CD4-positive, alpha-beta T cell (primary cell): Measurements from ENCODE around the gene ALDH8A1. TPM values are rescaled to one million over a fixed set of nuclear protein-coding genes. Genes with fewer than 3 reads are reported as not detected.

ENCODE experiments used
- ATAC-seq: fragments of 200-7000 bp; cut with Tn5 transposase; one replicate; pipeline ENCODE4 v1.10.0; 2022; ENCODE audit warnings: mild to moderate bottlenecking; ENCODE audit not compliant: poor library complexity
- CTCF ChIA-PET: fragments of 350-600 bp; sonication (Branson Sonifier 250); formaldehyde crosslinking; loops from one replicate; lab custom pipeline; 2021; ENCODE audit warnings: antibody characterized with exemption, inconsistent platforms; lab: Charles Lee
- POLR2A ChIA-PET: fragments of 350-600 bp; sonication (Branson Sonifier 250); formaldehyde crosslinking; loops from one replicate; lab custom pipeline; 2021; ENCODE audit warnings: antibody characterized with exemption, inconsistent platforms; lab: Charles Lee
- DNase-seq, 14 experiments: peaks; one replicate each; pipeline ENCODE4 v3.0.0-alpha.2; 2013 to 2020; ENCODE audit warnings: mixed read lengths in 2 of 14
- H3K27ac ChIP-seq, 2 donors: one replicate each; pipeline versions ENCODE4 v1.5.1 to v1.7.0; 2013; ENCODE audit warnings: low read length in 2 of 2, low read depth in 1 of 2, mild to moderate bottlenecking in 1 of 2
- H3K27me3 ChIP-seq, 2 experiments: 1 replicate in 1 of 2; 2 replicates in 1 of 2; pipeline versions ENCODE4 v1.6.1 to v1.7.0; 2013; ENCODE audit warnings: low read length in 2 of 2, control low read depth in 1 of 2, mild to moderate bottlenecking in 1 of 2, moderate library complexity in 1 of 2; ENCODE audit not compliant: insufficient read depth in 2 of 2, control insufficient read depth in 1 of 2
- H3K36me3 ChIP-seq: one replicate; pipeline ENCODE4 v1.6.1; 2013; ENCODE audit warnings: low read length, control low read depth; ENCODE audit not compliant: insufficient read depth
- H3K4me1 ChIP-seq: one replicate; pipeline ENCODE4 v1.6.1; 2013; ENCODE audit warnings: low read length, control low read depth; ENCODE audit not compliant: insufficient read depth
- H3K4me3 ChIP-seq: one replicate; pipeline ENCODE4 v1.5.1; 2013; ENCODE audit warnings: mild to moderate bottlenecking, low read length, moderate library complexity
- H3K9me3 ChIP-seq, 2 experiments: 1 replicate in 1 of 2; 2 replicates in 1 of 2; pipeline versions ENCODE4 v1.6.1 to v1.7.0; 2013; ENCODE audit warnings: low read length in 2 of 2, mild to moderate bottlenecking in 2 of 2, control low read depth in 1 of 2, moderate library complexity in 1 of 2; ENCODE audit not compliant: control insufficient read depth in 1 of 2, insufficient read depth in 1 of 2
- H3K27ac Mint-ChIP-seq: one replicate; pipeline ENCODE4 v1.8.0; 2020; ENCODE audit warnings: mixed read lengths
- H3K27me3 Mint-ChIP-seq: one replicate; pipeline ENCODE4 v1.8.0; 2021; ENCODE audit warnings: mixed read lengths
- H3K36me3 Mint-ChIP-seq: one replicate; pipeline ENCODE4 v1.8.0; 2021; ENCODE audit warnings: low read depth, mixed read lengths
- H3K4me1 Mint-ChIP-seq: one replicate; pipeline ENCODE4 v1.8.0; 2021; ENCODE audit warnings: low read depth, mixed read lengths
- H3K4me3 Mint-ChIP-seq: one replicate; pipeline ENCODE4 v1.8.0; 2020; ENCODE audit warnings: mild to moderate bottlenecking, mixed read lengths
- H3K9me3 Mint-ChIP-seq: one replicate; pipeline ENCODE4 v1.8.0; 2020; ENCODE audit warnings: mixed read lengths
- intact Hi-C, 2 experiments: fragments of 100-400 bp; cut with DNase I in 1 of 2; cut with micrococcal nuclease in 1 of 2; formaldehyde crosslinking; loops; one replicate each; pipeline versions ENCODE4 v1.15.1 to v1.9.0; 2023 to 2025; cut with DNase I, micrococcal nuclease
- total RNA-seq, 174 experiments: library from RNA in 2 of 174; stranded (reverse) in 2 of 174; gene quantifications; one replicate each; pipeline ENCODE4 v1.2.3 and lab custom pipeline; 2021 to 2026
- TF ChIP-seq, protein P1 (sequence below): fragments of 200-600 bp; IDR thresholded peaks from one replicate; pipeline ENCODE4 v1.8.0; 2022; ENCODE audit warnings: antibody characterized with exemption, mild to moderate bottlenecking

Gene ALDH8A1
- total RNA-seq, 2 experiments from 2014 or later, result 1.4 to 1.6 TPM

DNA sequence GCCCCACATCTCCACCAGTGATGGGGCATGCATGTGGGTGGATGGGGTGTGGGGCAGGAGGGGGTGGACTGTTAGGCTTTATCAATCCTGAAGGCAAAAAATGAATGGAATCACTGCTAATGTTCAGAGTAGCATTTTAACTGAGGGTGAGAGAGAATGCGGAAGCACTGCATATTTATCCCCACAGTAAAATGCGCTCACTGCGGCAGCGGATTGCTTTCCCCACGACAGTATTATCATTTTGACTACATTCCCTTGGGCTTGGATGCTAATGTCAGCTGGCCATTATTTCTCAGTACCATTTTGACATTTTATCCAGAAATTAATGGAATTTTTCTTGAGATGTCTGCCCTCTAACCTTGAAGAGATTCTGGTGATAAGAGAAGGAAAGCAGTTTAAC lies 13.4 kb downstream of the ALDH8A1 start:
- no peak overlapping the region for H3K27ac ChIP-seq
- Mint-ChIP-seq H3K27ac (no peak overlapping the region), H3K4me3 (no peak overlapping the region), H3K27me3 (no peaks in the 10 kb centered on the region), H3K4me1 (peaks cover 12% of the 10 kb centered on the region), H3K9me3 (no peaks in the 10 kb centered on the region), H3K36me3 (no peaks in the 10 kb centered on the region)
- intact Hi-C loops, result loop anchor here in 1 of 2 experiments (5.0 kb wide), 1 partner anchor 114 kb away; no protein-coding TSS in a partner anchor
- TF ChIP-seq, protein P1, sequence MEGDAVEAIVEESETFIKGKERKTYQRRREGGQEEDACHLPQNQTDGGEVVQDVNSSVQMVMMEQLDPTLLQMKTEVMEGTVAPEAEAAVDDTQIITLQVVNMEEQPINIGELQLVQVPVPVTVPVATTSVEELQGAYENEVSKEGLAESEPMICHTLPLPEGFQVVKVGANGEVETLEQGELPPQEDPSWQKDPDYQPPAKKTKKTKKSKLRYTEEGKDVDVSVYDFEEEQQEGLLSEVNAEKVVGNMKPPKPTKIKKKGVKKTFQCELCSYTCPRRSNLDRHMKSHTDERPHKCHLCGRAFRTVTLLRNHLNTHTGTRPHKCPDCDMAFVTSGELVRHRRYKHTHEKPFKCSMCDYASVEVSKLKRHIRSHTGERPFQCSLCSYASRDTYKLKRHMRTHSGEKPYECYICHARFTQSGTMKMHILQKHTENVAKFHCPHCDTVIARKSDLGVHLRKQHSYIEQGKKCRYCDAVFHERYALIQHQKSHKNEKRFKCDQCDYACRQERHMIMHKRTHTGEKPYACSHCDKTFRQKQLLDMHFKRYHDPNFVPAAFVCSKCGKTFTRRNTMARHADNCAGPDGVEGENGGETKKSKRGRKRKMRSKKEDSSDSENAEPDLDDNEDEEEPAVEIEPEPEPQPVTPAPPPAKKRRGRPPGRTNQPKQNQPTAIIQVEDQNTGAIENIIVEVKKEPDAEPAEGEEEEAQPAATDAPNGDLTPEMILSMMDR, result no peak
- H3K36me3 ChIP-seq, result no peaks in the 10 kb centered on the region
- no peaks in the 10 kb centered on the region for H3K27me3 ChIP-seq
- DNase-seq, result no peak
- no peaks in the 10 kb centered on the region for H3K9me3 ChIP-seq
- CTCF ChIA-PET, result no interaction called here
- peaks cover 6% of the 10 kb centered on the region for H3K4me1 ChIP-seq
- POLR2A ChIA-PET, result no interaction called here
- H3K4me3 ChIP-seq, result no peak overlapping the region
- no peak for ATAC-seq

DNA sequence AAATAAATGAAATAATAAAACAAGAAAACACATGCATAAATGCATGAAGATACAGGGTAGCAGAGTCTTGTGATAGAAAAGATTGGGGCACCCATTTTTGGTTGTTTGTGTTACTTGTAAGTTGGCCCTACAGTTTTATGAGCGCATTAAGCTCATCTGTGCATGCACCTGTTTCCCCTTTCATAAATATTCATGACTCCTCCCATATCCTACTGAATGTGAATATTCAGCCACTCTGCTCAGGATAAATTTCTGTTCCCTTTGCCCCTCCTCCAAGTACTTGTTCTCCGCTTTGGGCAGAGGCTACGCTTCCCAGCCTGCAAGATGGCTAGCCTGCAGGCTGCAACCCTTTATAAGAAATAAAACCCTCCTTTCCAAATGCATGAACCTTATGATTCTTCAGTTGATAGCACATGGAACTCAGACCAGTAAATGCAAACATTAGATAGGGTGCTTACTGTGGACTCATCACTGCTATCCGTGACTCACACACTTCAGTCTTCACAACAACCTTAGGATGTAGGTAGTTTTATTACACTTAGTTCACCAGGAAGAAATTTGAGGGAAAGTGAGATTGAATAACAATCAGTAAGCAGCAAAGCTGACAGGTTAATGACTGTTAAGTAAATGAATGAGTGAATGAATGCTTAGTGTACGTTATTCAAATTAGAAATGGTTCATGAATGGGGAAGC lies 15.0 kb downstream of the ALDH8A1 start:
- Mint-ChIP-seq H3K4me1 (peaks cover 12% of the 10 kb centered on the region), H3K9me3 (no peaks in the 10 kb centered on the region), H3K27ac (no peak overlapping the region), H3K36me3 (no peaks in the 10 kb centered on the region), H3K4me3 (no peak overlapping the region), H3K27me3 (no peaks in the 10 kb centered on the region)
- no peaks in the 10 kb centered on the region for H3K36me3 ChIP-seq
- no peak overlapping the region for H3K4me3 ChIP-seq
- H3K9me3 ChIP-seq, result no peaks in the 10 kb centered on the region
- DNase-seq (no peak), ATAC-seq (no peak)
- TF ChIP-seq, protein P1, result no peak
- ChIA-PET POLR2A (no interaction called here), CTCF (no interaction called here)
- no peak overlapping the region for H3K27ac ChIP-seq
- intact Hi-C loops, result loop anchor here in 1 of 2 experiments (5.0 kb wide), 1 partner anchor 113 kb away; no protein-coding TSS in a partner anchor
- peaks cover 6% of the 10 kb centered on the region for H3K4me1 ChIP-seq
- no peaks in the 10 kb centered on the region for H3K27me3 ChIP-seq

DNA sequence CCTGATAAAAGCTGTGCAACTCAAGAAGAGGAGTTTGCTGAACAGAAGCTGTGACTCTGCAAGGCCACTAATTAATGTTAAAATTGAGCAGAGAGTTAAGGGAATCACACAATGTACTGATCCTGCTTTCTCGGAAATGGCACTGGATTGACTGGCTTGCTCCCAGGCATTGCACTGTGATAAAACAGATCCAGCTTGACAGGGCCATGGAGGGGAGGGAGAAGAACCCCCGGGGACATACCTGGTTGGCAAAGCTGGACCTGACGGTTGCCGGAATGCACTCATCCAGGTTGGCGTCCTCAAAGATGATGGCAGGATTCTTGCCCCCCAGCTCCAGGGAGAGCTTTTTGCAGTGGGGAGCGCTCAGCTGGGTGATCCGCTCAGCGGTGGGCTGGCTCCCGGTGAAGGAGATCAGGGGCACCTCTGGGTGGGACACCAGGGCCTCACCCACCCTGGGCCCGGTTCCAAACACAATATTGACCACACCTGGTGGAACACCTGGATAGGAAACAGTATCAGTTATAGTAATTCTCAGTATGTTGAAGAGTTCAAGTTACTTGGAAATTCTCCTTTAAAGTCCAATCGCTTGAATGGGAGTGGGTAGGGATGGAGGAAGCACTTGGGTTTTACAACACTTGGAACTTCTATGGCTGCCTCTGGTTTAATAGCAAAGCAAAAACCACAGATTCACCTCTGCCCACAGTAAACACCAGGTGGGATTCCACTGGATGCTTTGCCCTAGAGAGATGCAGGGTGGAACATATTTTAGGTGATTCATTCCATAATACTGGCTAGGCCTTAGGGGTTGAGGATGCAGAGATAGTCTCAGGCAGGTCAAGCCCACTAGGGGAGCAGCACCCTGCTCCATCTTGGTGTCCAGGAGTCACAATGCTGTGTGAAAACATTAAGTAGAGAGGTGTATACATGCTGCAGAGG lies 17.1 kb downstream of the ALDH8A1 start:
- no peak overlapping the region for H3K4me3 ChIP-seq
- H3K36me3 ChIP-seq, result no peaks in the 10 kb centered on the region
- intact Hi-C loops, result no loop called here
- no peak for ATAC-seq
- H3K9me3 ChIP-seq, result no peaks in the 10 kb centered on the region
- TF ChIP-seq, protein P1, result no peak
- ChIA-PET POLR2A (no interaction called here), CTCF (no interaction called here)
- Mint-ChIP-seq H3K4me3 (no peak overlapping the region), H3K4me1 (no peaks in the 10 kb centered on the region), H3K9me3 (no peaks in the 10 kb centered on the region), H3K27me3 (no peaks in the 10 kb centered on the region), H3K27ac (no peak overlapping the region), H3K36me3 (no peaks in the 10 kb centered on the region)
- H3K27me3 ChIP-seq, result no peaks in the 10 kb centered on the region
- no peak overlapping the region for H3K27ac ChIP-seq
- no peak for DNase-seq
- H3K4me1 ChIP-seq, result no peaks in the 10 kb centered on the region
